ENCODE results near the gene NUP93.
"Not testable (repeated sequence)": the region's sequence is repeated elsewhere in the genome, so short reads cannot be mapped to it uniquely, and the experiment has no call there.

GRCh38 chr16:56807676-56808067 is 77.7 kb downstream of the NUP93 start:
- TF ChIP-seq CTCF (IDR thresholded peaks at IDR 0.05; ENCODE audit: extremely low read depth in 1 of 2, insufficient read depth in 1 of 2, low read depth in 1 of 2, low read length in 2 of 2); EZH2 (IDR thresholded peaks at IDR 0.05; ENCODE audit: borderline replicate concordance, low read depth, low read length, severe bottlenecking); POLR2AphosphoS5 (IDR thresholded peaks at IDR 0.05; ENCODE audit: insufficient read depth, low read depth, low read length); JUN (IDR thresholded peaks at IDR 0.05; ENCODE audit: borderline replicate concordance, insufficient read depth, insufficient read length, low read depth); FOS (IDR thresholded peaks at IDR 0.05; ENCODE audit: borderline replicate concordance, insufficient read depth, low read length); POLR2A (IDR thresholded peaks at IDR 0.05; ENCODE audit: low read depth, low read length); MYC (IDR thresholded peaks at IDR 0.05; ENCODE audit: low read depth, low read length); GATA2 (IDR thresholded peaks at IDR 0.05; ENCODE audit: insufficient read depth, insufficient read length, low read depth, low read length): not testable (repeated sequence)
